Natural killer cell (primary cell): ENCODE data around the gene R3HDM2. TPM values are rescaled to one million over a fixed set of nuclear protein-coding genes. Genes with fewer than 3 reads are reported as not detected.

Source experiments
- ATAC-seq, 3 donors: fragments of 150-1000 bp in 2 of 3; fragments of 200-7000 bp in 1 of 3; cut with Tn5 transposase; 1 replicate in 1 of 3; 2 replicates in 2 of 3; pipeline ENCODE4 v1.10.0; 2021; ENCODE audit warnings: mild to moderate bottlenecking in 2 of 3, moderate library complexity in 2 of 3
- DNase-seq, 2 donors: peaks; one replicate each; pipeline versions ENCODE4 v3.0.0 to v3.0.0-alpha.2; 2013 to 2021; ENCODE audit warnings: mixed read lengths in 1 of 2
- H3K27ac ChIP-seq: one replicate; pipeline ENCODE4 v1.5.1; 2013; ENCODE audit warnings: mild to moderate bottlenecking, low read length
- H3K27me3 ChIP-seq: one replicate; pipeline ENCODE4 v1.6.1; 2013; ENCODE audit warnings: low read length; ENCODE audit not compliant: control insufficient read depth, insufficient read depth
- H3K36me3 ChIP-seq: one replicate; pipeline ENCODE4 v1.6.1; 2013; ENCODE audit warnings: low read length; ENCODE audit not compliant: control insufficient read depth, insufficient read depth
- H3K4me1 ChIP-seq: one replicate; pipeline ENCODE4 v1.6.1; 2013; ENCODE audit warnings: low read length; ENCODE audit not compliant: control insufficient read depth, insufficient read depth
- H3K4me3 ChIP-seq: one replicate; pipeline ENCODE4 v1.5.1; 2013; ENCODE audit warnings: low read length
- H3K9me3 ChIP-seq: one replicate; pipeline ENCODE4 v1.6.1; 2013; ENCODE audit warnings: low read length; ENCODE audit not compliant: control insufficient read depth, insufficient read depth
- H3K27ac Mint-ChIP-seq, 2 donors: one replicate each; pipeline ENCODE4 v1.8.0; 2022; ENCODE audit warnings: mild to moderate bottlenecking in 2 of 2, mixed read lengths in 2 of 2, moderate library complexity in 1 of 2
- H3K27me3 Mint-ChIP-seq, 2 donors: one replicate each; pipeline ENCODE4 v1.8.0; 2022; ENCODE audit warnings: low read depth in 2 of 2, mixed read lengths in 2 of 2
- H3K36me3 Mint-ChIP-seq: one replicate; pipeline ENCODE4 v1.8.0; 2022; ENCODE audit warnings: mixed read lengths
- H3K4me1 Mint-ChIP-seq, 2 donors: one replicate each; pipeline ENCODE4 v1.8.0; 2022; ENCODE audit warnings: mixed read lengths in 2 of 2
- H3K4me3 Mint-ChIP-seq: one replicate; pipeline ENCODE4 v1.8.0; 2022; ENCODE audit warnings: mild to moderate bottlenecking, moderate library complexity, mixed read lengths
- H3K9me3 Mint-ChIP-seq, 2 donors: one replicate each; pipeline ENCODE4 v1.8.0; 2022; ENCODE audit warnings: mixed read lengths in 2 of 2
- CTCF ChIP-seq: fragments of 200-600 bp; IDR thresholded peaks from one replicate; pipeline ENCODE4 v1.8.0; 2022; ENCODE audit warnings: antibody characterized with exemption
- WGBS: methylation state at CpG from one replicate; pipeline ENCODE4 v1.1.7; 2013; ENCODE audit warnings: missing lambda C conversion rate; ENCODE audit not compliant: insufficient coverage; 5-methylcytosine and 5-hydroxymethylcytosine counted together
- intact Hi-C: fragments of 100-400 bp; cut with micrococcal nuclease; formaldehyde crosslinking; loops from one replicate; pipeline ENCODE4 v1.14.2; 2022
- total RNA-seq, 4 donors: library from RNA; stranded (reverse); fragments of 120-200 nt in 1 of 4; gene quantifications; one replicate each; pipeline versions ENCODE4 v1.2.3 to v1.2.4, GENCODE V29; 2013 to 2022

Gene R3HDM2
- total RNA-seq, 3 donors from 2014 or later (not counting 1 experiment from before 2014, with no cell fraction given), result 110 to 124 (median 123) TPM

- H3K27ac Mint-ChIP-seq, result peak overlapping the region in 1 of 2 donors; percentile 60
- intact Hi-C loops, result no loop called here
- no peak for ATAC-seq
- Histone ChIP-seq H3K27ac (no peak overlapping the region), H3K9me3 (no peaks in the 10 kb centered on the region), H3K36me3 (peaks cover 11% of the 10 kb centered on the region), H3K27me3 (no peaks in the 10 kb centered on the region), H3K4me3 (no peak overlapping the region), H3K4me1 (no peaks in the 10 kb centered on the region)
- no peaks in the 10 kb centered on the region for H3K27me3 Mint-ChIP-seq
- H3K9me3 Mint-ChIP-seq, result no peaks in the 10 kb centered on the region
- TF ChIP-seq CTCF, result no peak
- 100% methylated on average over 2 of the region's 2 CpGs for WGBS
- H3K4me3 Mint-ChIP-seq, result no peak overlapping the region
- peaks cover 17 to 24% of the 10 kb centered on the region in 2 donors for H3K4me1 Mint-ChIP-seq
- no peak for DNase-seq
- no peaks in the 10 kb centered on the region for H3K36me3 Mint-ChIP-seq
These were observed 33.4 kb downstream of the R3HDM2 start for GRCh38 chr12:57397441-57397840.

GRCh38 chr12:57395121-57395520, 35.7 kb downstream of the R3HDM2 start:
- H3K4me1 ChIP-seq, result no peaks in the 10 kb centered on the region
- DNase-seq (no peak), ATAC-seq (no peak)
- no peaks in the 10 kb centered on the region for H3K9me3 ChIP-seq
- Mint-ChIP-seq H3K36me3 (no peaks in the 10 kb centered on the region), H3K4me3 (no peak overlapping the region), H3K4me1 (peaks cover 13 to 21% of the 10 kb centered on the region in 2 donors), H3K27me3 (no peaks in the 10 kb centered on the region), H3K27ac (no peak overlapping the region), H3K9me3 (no peaks in the 10 kb centered on the region)
- no peak overlapping the region for H3K27ac ChIP-seq
- TF ChIP-seq CTCF, result no peak
- WGBS, result 95% methylated on average over 18 of the region's 18 CpGs
- H3K27me3 ChIP-seq, result no peaks in the 10 kb centered on the region
- peaks cover 11% of the 10 kb centered on the region for H3K36me3 ChIP-seq
- no peak overlapping the region for H3K4me3 ChIP-seq
- intact Hi-C loops, result no loop called here

- Histone ChIP-seq H3K27me3 (no peaks in the 10 kb centered on the region), H3K4me1 (no peaks in the 10 kb centered on the region), H3K9me3 (no peaks in the 10 kb centered on the region), H3K36me3 (peaks cover 10% of the 10 kb centered on the region), H3K4me3 (no peak overlapping the region), H3K27ac (no peak overlapping the region)
- no peak overlapping the region for H3K4me3 Mint-ChIP-seq
- no peak for TF ChIP-seq CTCF
- H3K27ac Mint-ChIP-seq, result no peak overlapping the region
- H3K36me3 Mint-ChIP-seq, result no peaks in the 10 kb centered on the region
- H3K27me3 Mint-ChIP-seq, result no peaks in the 10 kb centered on the region
- ATAC-seq (no peak), DNase-seq (no peak)
- intact Hi-C loops, result no loop called here
- WGBS, result 96% methylated on average over 2 of the region's 2 CpGs
- H3K4me1 Mint-ChIP-seq, result peaks cover 10 to 12% of the 10 kb centered on the region in 2 donors
- no peaks in the 10 kb centered on the region for H3K9me3 Mint-ChIP-seq
These were observed 40.7 kb downstream of the R3HDM2 start for GRCh38 chr12:57390174-57390573.

- Mint-ChIP-seq H3K4me3 (no peak overlapping the region), H3K4me1 (peaks cover 10 to 12% of the 10 kb centered on the region in 2 donors), H3K9me3 (no peaks in the 10 kb centered on the region), H3K27me3 (no peaks in the 10 kb centered on the region), H3K36me3 (no peaks in the 10 kb centered on the region), H3K27ac (no peak overlapping the region)
- no peak overlapping the region for H3K27ac ChIP-seq
- ATAC-seq (no peak), DNase-seq (no peak)
- no peak for TF ChIP-seq CTCF
- no peaks in the 10 kb centered on the region for H3K9me3 ChIP-seq
- H3K36me3 ChIP-seq, result peaks cover 5% of the 10 kb centered on the region
- 83% methylated on average over 3 of the region's 3 CpGs for WGBS
- intact Hi-C loops, result no loop called here
- no peaks in the 10 kb centered on the region for H3K4me1 ChIP-seq
- no peaks in the 10 kb centered on the region for H3K27me3 ChIP-seq
- H3K4me3 ChIP-seq, result no peak overlapping the region
These were observed 41.8 kb downstream of the R3HDM2 start for GRCh38 chr12:57389033-57389432.
